Stimulated activated naive CD4-positive, alpha-beta T cell treated with Interleukin-2 at 50 U/mL for 16 hours (primary cell): ENCODE measurements around the gene TMEM185A.
"Not testable (repeated sequence)": the region's sequence is repeated elsewhere in the genome, so short reads cannot be mapped to it uniquely, and the experiment has no call there.

Source experiments
- DNase-seq: peaks from one replicate; lab custom pipeline; 2025; lab: John Stamatoyannopoulos, UW

The TMEM185A gene

GRCh38 chrX:149551245-149551938 is 80.2 kb downstream of the TMEM185A start:
- not testable (repeated sequence) for DNase-seq

DNA sequence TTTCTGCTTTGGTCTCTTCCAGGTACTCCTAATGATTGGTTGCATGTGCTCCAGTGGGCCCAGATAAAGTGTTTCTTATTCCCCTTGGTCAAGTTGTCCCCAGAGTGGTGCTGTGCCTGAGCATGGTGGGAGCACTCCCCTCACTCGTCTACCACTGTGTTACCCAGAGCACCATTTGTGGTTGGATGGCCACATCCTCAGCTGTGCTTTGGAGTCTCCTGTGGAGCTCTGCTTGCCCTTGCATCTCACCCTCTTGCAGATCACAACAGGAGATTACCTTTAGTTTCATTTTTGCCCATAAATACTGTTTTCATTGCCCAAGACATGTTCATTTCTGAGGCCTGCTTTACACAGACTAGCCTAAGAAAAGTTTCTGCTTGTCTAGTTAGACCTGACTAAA is 81.1 kb downstream of the TMEM185A start:
- not testable (repeated sequence) for DNase-seq

DNA sequence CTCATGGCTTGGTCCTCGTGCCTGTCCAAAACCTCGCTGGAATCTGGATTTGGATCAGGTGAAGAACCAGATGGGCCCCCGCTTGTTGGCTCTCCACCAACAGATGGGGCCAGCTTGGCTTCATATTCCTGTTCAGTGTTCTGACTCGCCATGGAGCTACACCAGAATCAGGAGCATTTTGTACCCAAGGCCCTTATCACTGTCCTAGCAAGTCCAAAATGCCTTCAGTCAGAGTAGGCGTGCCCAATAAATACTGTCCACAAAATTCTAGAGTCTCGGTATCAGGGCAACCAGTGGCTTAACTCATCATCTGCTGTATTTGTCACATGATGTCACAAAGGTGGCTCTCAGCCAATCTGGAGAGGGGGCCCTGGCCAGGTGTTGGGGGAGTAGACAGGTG is 81.9 kb downstream of the TMEM185A start, which contains the start of gene HSFX3:
HSFX3 (minus strand) TSS at position 224 of the 400 bp plus-strand sequence; CDS start at position 152, 72 bp downstream.
- DNase-seq: not testable (repeated sequence)

DNA sequence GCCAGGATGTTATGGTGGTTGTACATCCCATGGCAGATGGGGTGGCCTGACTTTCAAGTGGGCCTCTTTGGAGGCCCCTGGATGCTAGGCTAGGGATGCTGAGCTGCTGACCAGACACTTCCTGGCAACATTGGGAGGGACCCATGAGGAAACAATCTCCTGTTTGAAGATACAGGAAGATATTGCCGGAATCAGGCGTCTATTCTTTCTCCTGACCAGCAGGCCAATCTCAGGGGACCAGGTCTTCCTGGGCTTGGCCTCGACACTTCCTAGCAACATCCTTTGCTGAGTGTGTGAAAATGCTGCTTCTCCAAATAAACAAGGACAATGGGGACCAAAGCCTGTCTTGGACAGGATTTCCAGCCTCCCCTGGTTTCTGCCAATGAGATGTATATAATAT is 83.8 kb downstream of the TMEM185A start:
- DNase-seq: not testable (repeated sequence)

- DNase-seq: not testable (repeated sequence)
Measured at GRCh38 chrX:149546962-149547361, 84.6 kb downstream of the TMEM185A start.
